ENCODE data around the gene KCNAB2.

The KCNAB2 gene

GRCh38 chr1:6088956-6089355 is 43.3 kb downstream of the KCNAB2 start:
- Histone ChIP-seq H3K4me1 (ENCODE audit: insufficient read depth, low read length, poor library complexity, severe bottlenecking) (no peaks in the 10 kb centered on the region), H3F3A (ENCODE audit: low read depth) (no peaks in the 10 kb centered on the region), H3K9me2 (replicated peaks; ENCODE audit: low read depth, low read length) (no peaks in the 10 kb centered on the region), H3K4me2 (ENCODE audit: low read depth, low read length, poor library complexity, severe bottlenecking) (no peak overlapping the region), H4K20me1 (ENCODE audit: insufficient read depth, low read length, poor library complexity, severe bottlenecking) (peaks cover 4% of the 10 kb centered on the region), H3K4me3 (ENCODE audit: low read length, poor library complexity, severe bottlenecking) (no peak overlapping the region), H3K9me3 (ENCODE audit: insufficient read depth, low read depth, low read length) (no peaks in the 10 kb centered on the region), H3K27me3 (ENCODE audit: insufficient read depth, low read length, poor library complexity, severe bottlenecking) (no peaks in the 10 kb centered on the region), H2AFZ (ENCODE audit: low read length) (no peak overlapping the region), H3K79me2 (ENCODE audit: insufficient read depth, low read length) (no peaks in the 10 kb centered on the region), H3K9ac (ENCODE audit: low read depth, low read length, poor library complexity, severe bottlenecking) (no peak overlapping the region), H3K36me3 (ENCODE audit: insufficient read depth, low read length) (peaks cover 83% of the 10 kb centered on the region; the same call in 1 of the 2 replicates)
- TF ChIP-seq EZH2phosphoT487 (IDR thresholded peaks at IDR 0.05; ENCODE audit: borderline replicate concordance) (no peak), CTCF (conservative IDR thresholded peaks at IDR 0.05; ENCODE audit: low read length) (no peak)

GRCh38 chr1:6090288-6090687 is 44.6 kb downstream of the KCNAB2 start:
- H3F3A ChIP-seq (ENCODE audit: low read depth): no peaks in the 10 kb centered on the region
- H3K9ac ChIP-seq (ENCODE audit: low read depth, low read length, poor library complexity, severe bottlenecking): no peak overlapping the region
- H3K9me3 ChIP-seq (ENCODE audit: insufficient read depth, low read depth, low read length): no peaks in the 10 kb centered on the region
- H3K9me2 ChIP-seq (replicated peaks; ENCODE audit: low read depth, low read length): no peaks in the 10 kb centered on the region
- TF ChIP-seq EZH2phosphoT487 (IDR thresholded peaks at IDR 0.05; ENCODE audit: borderline replicate concordance): no peak
- TF ChIP-seq CTCF (conservative IDR thresholded peaks at IDR 0.05; ENCODE audit: low read length): no peak
- H3K36me3 ChIP-seq (ENCODE audit: insufficient read depth, low read length): peaks cover 83% of the 10 kb centered on the region; the same call in 1 of the 2 replicates
- H3K4me3 ChIP-seq (ENCODE audit: low read length, poor library complexity, severe bottlenecking): no peak overlapping the region
- no peaks in the 10 kb centered on the region for H3K79me2 ChIP-seq (ENCODE audit: insufficient read depth, low read length)
- no peak overlapping the region for H3K4me2 ChIP-seq (ENCODE audit: low read depth, low read length, poor library complexity, severe bottlenecking)
- no peaks in the 10 kb centered on the region for H3K4me1 ChIP-seq (ENCODE audit: insufficient read depth, low read length, poor library complexity, severe bottlenecking)
- H4K20me1 ChIP-seq (ENCODE audit: insufficient read depth, low read length, poor library complexity, severe bottlenecking): peaks cover 4% of the 10 kb centered on the region
- H3K27me3 ChIP-seq (ENCODE audit: insufficient read depth, low read length, poor library complexity, severe bottlenecking): no peaks in the 10 kb centered on the region
- H2AFZ ChIP-seq (ENCODE audit: low read length): no peak overlapping the region

- Histone ChIP-seq H4K20me1 (ENCODE audit: insufficient read depth, low read length, poor library complexity, severe bottlenecking) (peaks cover 4% of the 10 kb centered on the region), H3K9ac (ENCODE audit: low read depth, low read length, poor library complexity, severe bottlenecking) (no peak overlapping the region), H3K9me2 (replicated peaks; ENCODE audit: low read depth, low read length) (no peaks in the 10 kb centered on the region), H3K4me2 (ENCODE audit: low read depth, low read length, poor library complexity, severe bottlenecking) (no peak overlapping the region), H2AFZ (ENCODE audit: low read length) (no peak overlapping the region), H3K4me3 (ENCODE audit: low read length, poor library complexity, severe bottlenecking) (no peak overlapping the region), H3K9me3 (ENCODE audit: insufficient read depth, low read depth, low read length) (no peaks in the 10 kb centered on the region), H3K4me1 (ENCODE audit: insufficient read depth, low read length, poor library complexity, severe bottlenecking) (no peaks in the 10 kb centered on the region), H3F3A (ENCODE audit: low read depth) (no peaks in the 10 kb centered on the region), H3K27me3 (ENCODE audit: insufficient read depth, low read length, poor library complexity, severe bottlenecking) (no peaks in the 10 kb centered on the region), H3K36me3 (ENCODE audit: insufficient read depth, low read length) (peaks cover 80% of the 10 kb centered on the region; the same call in 1 of the 2 replicates), H3K79me2 (ENCODE audit: insufficient read depth, low read length) (no peaks in the 10 kb centered on the region)
- no peak for TF ChIP-seq EZH2phosphoT487 (IDR thresholded peaks at IDR 0.05; ENCODE audit: borderline replicate concordance)
- no peak for TF ChIP-seq CTCF (conservative IDR thresholded peaks at IDR 0.05; ENCODE audit: low read length)
Observed at GRCh38 chr1:6090996-6091822, 45.5 kb downstream of the KCNAB2 start.
